PC-3 (cell line): ENCODE measurements around the gene IL1F10. TPM values are rescaled to one million over a fixed set of nuclear protein-coding genes. Genes with fewer than 3 reads are reported as not detected.

Source experiments
- ATAC-seq: fragments of 200-7000 bp; cut with Tn5 transposase; 2 replicates; pipeline ENCODE4 v1.9.1; 2020; ENCODE audit warnings: mild to moderate bottlenecking, moderate library complexity
- BruUV-seq: library from RNA; stranded (reverse); fragments of 400-500 nt; replicated peaks from 2 replicates; lab custom pipeline; 2021; lab: Mats Ljungman, UMichigan
- CTCF ChIA-PET: fragments of 300-600 bp; sonication (Branson Sonifier 250); formaldehyde crosslinking; loops from one replicate; lab custom pipeline; 2022; ENCODE audit warnings: antibody characterized with exemption; lab: Charles Lee
- POLR2A ChIA-PET: fragments of 300-600 bp; sonication (Branson Sonifier 250); formaldehyde crosslinking; loops from one replicate; lab custom pipeline; 2022; ENCODE audit warnings: antibody characterized with exemption; ENCODE audit not compliant: unreplicated experiment; lab: Charles Lee
- DNase-seq: peaks from one replicate; pipeline ENCODE4 v3.0.0-alpha.2; 2015
- H2AFZ ChIP-seq: fragments of 300-600 bp; sonication (generic); 2 replicates; pipeline ENCODE4 v1.6.0; 2016; ENCODE audit warnings: antibody characterized with exemption, low read length
- H3F3A ChIP-seq: fragments of 300-600 bp; sonication (generic); one replicate; pipeline ENCODE4 v1.6.0; 2017; ENCODE audit warnings: antibody characterized with exemption, low read length, control low read depth, mild to moderate bottlenecking; ENCODE audit not compliant: unreplicated experiment
- H3K27ac ChIP-seq: fragments of 300-600 bp; sonication (generic); 2 replicates; pipeline ENCODE4 v1.5.1; 2016; ENCODE audit warnings: mild to moderate bottlenecking, low read length
- H3K27me3 ChIP-seq: fragments of 300-600 bp; sonication (generic); 2 replicates; pipeline ENCODE4 v1.6.1; 2016; ENCODE audit warnings: low read length, mixed read lengths
- H3K36me3 ChIP-seq: fragments of 300-600 bp; sonication (generic); 2 replicates; pipeline ENCODE4 v1.6.1; 2016; ENCODE audit warnings: low read depth, mixed run types, low read length, mixed read lengths
- H3K4me1 ChIP-seq: fragments of 300-600 bp; sonication (generic); 2 replicates; pipeline ENCODE4 v1.5.1; 2016; ENCODE audit warnings: low read length; ENCODE audit not compliant: insufficient read depth
- H3K4me2 ChIP-seq: fragments of 300-600 bp; sonication (generic); 2 replicates; pipeline ENCODE4 v1.6.0; 2016; ENCODE audit warnings: low read length
- H3K4me3 ChIP-seq: fragments of 300-600 bp; sonication (generic); 2 replicates; pipeline ENCODE4 v1.5.1; 2016; ENCODE audit warnings: mild to moderate bottlenecking, low read length, mixed read lengths
- H3K79me2 ChIP-seq: fragments of 300-600 bp; sonication (generic); 2 replicates; pipeline ENCODE4 v1.6.1; 2017; ENCODE audit warnings: low read length, mixed read lengths
- H3K9ac ChIP-seq: fragments of 300-600 bp; sonication (generic); 2 replicates; pipeline ENCODE4 v1.6.0; 2016; ENCODE audit warnings: mild to moderate bottlenecking, low read length
- H3K9me2 ChIP-seq: fragments of 300-600 bp; sonication (generic); replicated peaks from 2 replicates; pipeline ENCODE4 v1.6.1; 2016; ENCODE audit warnings: mixed run types, low read length, mixed read lengths
- H3K9me3 ChIP-seq: fragments of 300-600 bp; sonication (generic); 2 replicates; pipeline ENCODE4 v1.6.1; 2016; ENCODE audit warnings: low read length, mixed read lengths
- H4K20me1 ChIP-seq: fragments of 300-600 bp; sonication (generic); 2 replicates; pipeline ENCODE4 v1.6.1; 2016; ENCODE audit warnings: low read length, mixed read lengths
- EZH2 ChIP-seq: fragments of 300-600 bp; sonication (generic); IDR thresholded peaks from one replicate; pipeline ENCODE4 v1.6.1; 2017; ENCODE audit warnings: antibody characterized with exemption, mild to moderate bottlenecking, low read length; ENCODE audit not compliant: unreplicated experiment
- EZH2phosphoT487 ChIP-seq: fragments of 300-600 bp; sonication (generic); IDR thresholded peaks from 2 replicates; pipeline ENCODE4 v1.6.1; 2018; ENCODE audit warnings: mild to moderate bottlenecking, antibody characterized with exemption, low read length, borderline replicate concordance
- intact Hi-C: fragments of 100-400 bp; cut with micrococcal nuclease; formaldehyde crosslinking; loops from 2 replicates; pipeline ENCODE4 v1.9.0; 2023
- total RNA-seq: library from RNA; depleted of rRNA; stranded (reverse); fragments of >200 nt; gene quantifications from 2 replicates; pipeline ENCODE4 v1.2.3, GENCODE V29; 2014
- TF ChIP-seq, protein P1 (sequence below): fragments of 300-600 bp; sonication (generic); conservative IDR thresholded peaks from 2 replicates; pipeline ENCODE4 v1.5.1; 2017; ENCODE audit warnings: antibody characterized with exemption, low read depth, mild to moderate bottlenecking, low read length

IL1F10 gene
- total RNA-seq, 1 experiment from 2014 or later = not detected

DNA sequence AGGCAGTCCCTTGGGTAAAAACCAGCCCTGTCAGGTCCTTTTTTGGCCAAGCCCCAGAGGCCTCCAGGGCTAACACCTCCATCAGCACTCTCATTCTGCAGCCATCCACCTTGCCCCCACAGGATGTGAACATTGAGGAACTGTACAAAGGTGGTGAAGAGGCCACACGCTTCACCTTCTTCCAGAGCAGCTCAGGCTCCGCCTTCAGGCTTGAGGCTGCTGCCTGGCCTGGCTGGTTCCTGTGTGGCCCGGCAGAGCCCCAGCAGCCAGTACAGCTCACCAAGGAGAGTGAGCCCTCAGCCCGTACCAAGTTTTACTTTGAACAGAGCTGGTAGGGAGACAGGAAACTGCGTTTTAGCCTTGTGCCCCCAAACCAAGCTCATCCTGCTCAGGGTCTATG lies 7.3 kb downstream of the IL1F10 start:
- BruUV-seq = no TSS peak
- no peak for DNase-seq
- Histone ChIP-seq H3K4me1 (peaks cover 41% of the 10 kb centered on the region), H4K20me1 (no peaks in the 10 kb centered on the region), H3K79me2 (no peaks in the 10 kb centered on the region), H3K9me3 (no peaks in the 10 kb centered on the region), H3K36me3 (no peaks in the 10 kb centered on the region), H3K27ac (no peak overlapping the region), H2AFZ (no peak overlapping the region), H3K27me3 (no peaks in the 10 kb centered on the region), H3K9ac (no peak overlapping the region), H3K9me2 (no peaks in the 10 kb centered on the region), H3K4me2 (no peak overlapping the region), H3K4me3 (no peak overlapping the region), H3F3A (no peaks in the 10 kb centered on the region)
- POLR2A ChIA-PET = no interaction called here
- TF ChIP-seq, protein P1, sequence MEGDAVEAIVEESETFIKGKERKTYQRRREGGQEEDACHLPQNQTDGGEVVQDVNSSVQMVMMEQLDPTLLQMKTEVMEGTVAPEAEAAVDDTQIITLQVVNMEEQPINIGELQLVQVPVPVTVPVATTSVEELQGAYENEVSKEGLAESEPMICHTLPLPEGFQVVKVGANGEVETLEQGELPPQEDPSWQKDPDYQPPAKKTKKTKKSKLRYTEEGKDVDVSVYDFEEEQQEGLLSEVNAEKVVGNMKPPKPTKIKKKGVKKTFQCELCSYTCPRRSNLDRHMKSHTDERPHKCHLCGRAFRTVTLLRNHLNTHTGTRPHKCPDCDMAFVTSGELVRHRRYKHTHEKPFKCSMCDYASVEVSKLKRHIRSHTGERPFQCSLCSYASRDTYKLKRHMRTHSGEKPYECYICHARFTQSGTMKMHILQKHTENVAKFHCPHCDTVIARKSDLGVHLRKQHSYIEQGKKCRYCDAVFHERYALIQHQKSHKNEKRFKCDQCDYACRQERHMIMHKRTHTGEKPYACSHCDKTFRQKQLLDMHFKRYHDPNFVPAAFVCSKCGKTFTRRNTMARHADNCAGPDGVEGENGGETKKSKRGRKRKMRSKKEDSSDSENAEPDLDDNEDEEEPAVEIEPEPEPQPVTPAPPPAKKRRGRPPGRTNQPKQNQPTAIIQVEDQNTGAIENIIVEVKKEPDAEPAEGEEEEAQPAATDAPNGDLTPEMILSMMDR = no peak
- no peak for TF ChIP-seq EZH2phosphoT487
- no peak for TF ChIP-seq EZH2
- intact Hi-C loops = loop anchor here (5.0 kb wide), 2 partner anchors 103 to 328 kb away; no protein-coding TSS in a partner anchor
- CTCF ChIA-PET = no interaction called here
- no peak for ATAC-seq

GRCh38 chr2:113075600-113075999 lies 7.8 kb downstream of the IL1F10 start:
- no TSS peak for BruUV-seq
- ATAC-seq = no peak
- Histone ChIP-seq H3K79me2 (no peaks in the 10 kb centered on the region), H2AFZ (no peak overlapping the region), H3K4me3 (no peak overlapping the region), H3K27ac (no peak overlapping the region), H3K4me2 (no peak overlapping the region), H3K9me3 (no peaks in the 10 kb centered on the region), H3K9ac (no peak overlapping the region), H4K20me1 (no peaks in the 10 kb centered on the region), H3K27me3 (no peaks in the 10 kb centered on the region), H3K4me1 (peaks cover 35% of the 10 kb centered on the region), H3F3A (no peaks in the 10 kb centered on the region), H3K9me2 (no peaks in the 10 kb centered on the region), H3K36me3 (no peaks in the 10 kb centered on the region)
- POLR2A ChIA-PET = no interaction called here
- intact Hi-C loops = loop anchor here (5.0 kb wide), 2 partner anchors 103 to 328 kb away; no protein-coding TSS in a partner anchor
- CTCF ChIA-PET = no interaction called here
- DNase-seq = no peak
- TF ChIP-seq, protein P1 = no peak
- TF ChIP-seq EZH2phosphoT487 = no peak
- no peak for TF ChIP-seq EZH2

GRCh38 chr2:113076954-113077669 lies 9.3 kb downstream of the IL1F10 start:
- Histone ChIP-seq H3K27me3 (no peaks in the 10 kb centered on the region), H3K4me3 (no peak overlapping the region), H3K27ac (peak overlapping the region; percentile 99), H4K20me1 (no peaks in the 10 kb centered on the region), H3K4me2 (no peak overlapping the region), H3K4me1 (peaks cover 32% of the 10 kb centered on the region), H3K9me2 (no peaks in the 10 kb centered on the region), H3K36me3 (no peaks in the 10 kb centered on the region), H3F3A (no peaks in the 10 kb centered on the region), H3K9me3 (no peaks in the 10 kb centered on the region), H3K79me2 (no peaks in the 10 kb centered on the region), H2AFZ (no peak overlapping the region), H3K9ac (peak overlapping the region; percentile 85)
- ATAC-seq (no peak), DNase-seq (no peak)
- TF ChIP-seq EZH2 (no peak), EZH2phosphoT487 (no peak)
- TF ChIP-seq, protein P1 = no peak
- POLR2A ChIA-PET = interaction anchor here (0.6 to 1.2 kb wide), 2 partner anchors 9 to 46 kb away, joined by 3 to 6 read pairs; no protein-coding TSS in a partner anchor
- CTCF ChIA-PET = interaction anchor here (0.7 kb wide), 1 partner anchor 59 kb away, joined by 4 read pairs; no protein-coding TSS in a partner anchor
- intact Hi-C loops = loop anchor here (5.0 kb wide), 2 partner anchors 105 to 330 kb away; no protein-coding TSS in a partner anchor
- no TSS peak for BruUV-seq
